Measurements from ENCODE around the gene ZNF469. TPM values are rescaled to one million over a fixed set of nuclear protein-coding genes. Genes with fewer than 3 reads are reported as not detected.
A peak's percentile ranks its signal among the peaks of the same experiment; 100 is the strongest.
"Not testable (repeated sequence)": the region's sequence is repeated elsewhere in the genome, so short reads cannot be mapped to it uniquely, and the experiment has no call there.

Gene ZNF469
- polyA plus RNA-seq, 3 donors from 2014 or later: 0.11 to 0.65 TPM; not detected in 1

GRCh38 chr16:88405216-88406060 lies 22.7 kb downstream of the ZNF469 start:
- no peak overlapping the region for H3K4me3 Mint-ChIP-seq
- H3K4me1 Mint-ChIP-seq: peaks cover 6 to 8% of the 10 kb centered on the region in 2 donors
- H3K27ac Mint-ChIP-seq: no peak overlapping the region
- DNase-seq: no peak
- no peaks in the 10 kb centered on the region for H3K9me3 Mint-ChIP-seq
- peaks cover 1 to 9% (median 3%) of the 10 kb centered on the region in 3 donors for H3K27me3 Mint-ChIP-seq (ENCODE audit: low read depth in 3 of 3)
- H3K36me3 Mint-ChIP-seq: no peaks in the 10 kb centered on the region

GRCh38 chr16:88406096-88407041 lies 23.6 kb downstream of the ZNF469 start:
- no peak for DNase-seq
- H3K9me3 Mint-ChIP-seq: no peaks in the 10 kb centered on the region
- H3K4me3 Mint-ChIP-seq: no peak overlapping the region
- no peaks in the 10 kb centered on the region for H3K36me3 Mint-ChIP-seq
- no peak overlapping the region for H3K27ac Mint-ChIP-seq
- H3K27me3 Mint-ChIP-seq (ENCODE audit: low read depth in 3 of 3): peaks cover 3 to 9% (median 3%) of the 10 kb centered on the region in 3 donors
- peaks cover 6 to 8% of the 10 kb centered on the region in 2 donors for H3K4me1 Mint-ChIP-seq

GRCh38 chr16:88407042-88407420 lies 24.3 kb downstream of the ZNF469 start:
- no peak for DNase-seq
- H3K27ac Mint-ChIP-seq: no peak overlapping the region
- no peaks in the 10 kb centered on the region for H3K36me3 Mint-ChIP-seq
- H3K4me1 Mint-ChIP-seq: peaks cover 6 to 8% of the 10 kb centered on the region in 2 donors
- peaks cover 1 to 7% (median 2%) of the 10 kb centered on the region in 3 donors for H3K27me3 Mint-ChIP-seq (ENCODE audit: low read depth in 3 of 3)
- no peaks in the 10 kb centered on the region for H3K9me3 Mint-ChIP-seq
- no peak overlapping the region for H3K4me3 Mint-ChIP-seq

GRCh38 chr16:88407807-88408206 lies 25.0 kb downstream of the ZNF469 start:
- peaks cover 6 to 8% of the 10 kb centered on the region in 2 donors for H3K4me1 Mint-ChIP-seq
- no peak for DNase-seq
- peaks cover 1 to 6% (median 2%) of the 10 kb centered on the region in 3 donors for H3K27me3 Mint-ChIP-seq (ENCODE audit: low read depth in 3 of 3)
- no peaks in the 10 kb centered on the region for H3K9me3 Mint-ChIP-seq
- no peak overlapping the region for H3K27ac Mint-ChIP-seq
- no peaks in the 10 kb centered on the region for H3K36me3 Mint-ChIP-seq
- H3K4me3 Mint-ChIP-seq: peak overlapping the region in 1 of 5 donors; percentile 20

GRCh38 chr16:88408561-88409142 lies 25.9 kb downstream of the ZNF469 start:
- DNase-seq: no peak
- H3K4me1 Mint-ChIP-seq: peaks cover 6 to 8% of the 10 kb centered on the region in 2 donors
- H3K27me3 Mint-ChIP-seq (ENCODE audit: low read depth in 3 of 3): peaks cover 1 to 6% (median 2%) of the 10 kb centered on the region in 3 donors
- H3K36me3 Mint-ChIP-seq: no peaks in the 10 kb centered on the region
- H3K9me3 Mint-ChIP-seq: no peaks in the 10 kb centered on the region
- H3K4me3 Mint-ChIP-seq: no peak overlapping the region
- no peak overlapping the region for H3K27ac Mint-ChIP-seq

- H3K27ac Mint-ChIP-seq: no peak overlapping the region
- peaks cover 6 to 8% of the 10 kb centered on the region in 2 donors for H3K4me1 Mint-ChIP-seq
- peaks cover 1 to 3% (median 2%) of the 10 kb centered on the region in 3 donors for H3K27me3 Mint-ChIP-seq (ENCODE audit: low read depth in 3 of 3)
- DNase-seq: no peak
- H3K36me3 Mint-ChIP-seq: no peaks in the 10 kb centered on the region
- H3K9me3 Mint-ChIP-seq: no peaks in the 10 kb centered on the region
- H3K4me3 Mint-ChIP-seq: no peak overlapping the region
Observed at GRCh38 chr16:88409296-88410065, 26.7 kb downstream of the ZNF469 start.

- H3K4me1 Mint-ChIP-seq; H3K27ac Mint-ChIP-seq; H3K36me3 Mint-ChIP-seq; H3K9me3 Mint-ChIP-seq; H3K27me3 Mint-ChIP-seq (ENCODE audit: low read depth in 3 of 3); H3K4me3 Mint-ChIP-seq; DNase-seq: not testable (repeated sequence)
Observed at GRCh38 chr16:88410297-88410968, 27.7 kb downstream of the ZNF469 start.

- no peak for DNase-seq
- peaks cover 1 to 2% (median 2%) of the 10 kb centered on the region in 3 donors for H3K27me3 Mint-ChIP-seq (ENCODE audit: low read depth in 3 of 3)
- H3K4me1 Mint-ChIP-seq: peaks cover 6 to 8% of the 10 kb centered on the region in 2 donors
- H3K27ac Mint-ChIP-seq: no peak overlapping the region
- no peaks in the 10 kb centered on the region for H3K36me3 Mint-ChIP-seq
- H3K4me3 Mint-ChIP-seq: no peak overlapping the region
- no peaks in the 10 kb centered on the region for H3K9me3 Mint-ChIP-seq
Observed at GRCh38 chr16:88411951-88412576, 29.3 kb downstream of the ZNF469 start.

- no peaks in the 10 kb centered on the region for H3K36me3 Mint-ChIP-seq
- no peak for DNase-seq
- no peaks in the 10 kb centered on the region for H3K9me3 Mint-ChIP-seq
- peaks cover 4 to 5% of the 10 kb centered on the region in 2 donors for H3K4me1 Mint-ChIP-seq
- no peak overlapping the region for H3K27ac Mint-ChIP-seq
- no peak overlapping the region for H3K4me3 Mint-ChIP-seq
- peaks cover 1 to 2% (median 2%) of the 10 kb centered on the region in 3 donors for H3K27me3 Mint-ChIP-seq (ENCODE audit: low read depth in 3 of 3)
Observed at GRCh38 chr16:88412766-88413165, 30.0 kb downstream of the ZNF469 start.

GRCh38 chr16:88413231-88413630 lies 30.5 kb downstream of the ZNF469 start:
- Mint-ChIP-seq H3K9me3 (no peaks in the 10 kb centered on the region), H3K27ac (no peak overlapping the region), H3K27me3 (ENCODE audit: low read depth in 3 of 3) (peaks cover 1 to 3% (median 2%) of the 10 kb centered on the region in 3 donors), H3K4me3 (no peak overlapping the region), H3K36me3 (no peaks in the 10 kb centered on the region), H3K4me1 (peaks cover under 1% of the 10 kb centered on the region in 2 donors)
- DNase-seq: no peak

- Mint-ChIP-seq H3K4me1 (no peaks in the 10 kb centered on the region), H3K4me3 (no peak overlapping the region), H3K9me3 (no peaks in the 10 kb centered on the region), H3K27ac (no peak overlapping the region), H3K27me3 (ENCODE audit: low read depth in 3 of 3) (peaks cover 1 to 3% (median 2%) of the 10 kb centered on the region in 3 donors), H3K36me3 (no peaks in the 10 kb centered on the region)
- no peak for DNase-seq
Observed at GRCh38 chr16:88413631-88414030, 30.9 kb downstream of the ZNF469 start.

GRCh38 chr16:88414521-88415380 lies 32.0 kb downstream of the ZNF469 start:
- Mint-ChIP-seq H3K27me3 (ENCODE audit: low read depth in 3 of 3) (peaks cover 0 to 3% (median 1%) of the 10 kb centered on the region in 3 donors), H3K27ac (no peak overlapping the region), H3K4me3 (no peak overlapping the region), H3K9me3 (no peaks in the 10 kb centered on the region), H3K36me3 (no peaks in the 10 kb centered on the region), H3K4me1 (no peaks in the 10 kb centered on the region)
- no peak for DNase-seq

All from immature natural killer cell (primary cell).